SHP77 treated with DMSO at 0.1 percent for 48 hours (cell line): ENCODE results near the gene MYMX.

Experiments
- DNase-seq: peaks from one replicate; lab custom pipeline; 2025; lab: John Stamatoyannopoulos, UW

Gene MYMX

GRCh38 chr6:44232676-44233566, 16.2 kb downstream of the MYMX start:
- no peak for DNase-seq

GRCh38 chr6:44233567-44234100, 16.9 kb downstream of the MYMX start:
- DNase-seq, result no peak

- no peak for DNase-seq
Observed at GRCh38 chr6:44234101-44235025, 17.6 kb downstream of the MYMX start.

- no peak for DNase-seq
Observed at GRCh38 chr6:44235269-44235668, 18.5 kb downstream of the MYMX start.

GRCh38 chr6:44235891-44236516, 19.3 kb downstream of the MYMX start:
- DNase-seq, result no peak

- peak; percentile 72 for DNase-seq
Observed at GRCh38 chr6:44237021-44237812, 20.5 kb downstream of the MYMX start.

- DNase-seq, result no peak
Observed at GRCh38 chr6:44237813-44238433, 21.2 kb downstream of the MYMX start.

GRCh38 chr6:44238687-44239350, 22.1 kb downstream of the MYMX start:
- DNase-seq, result no peak

GRCh38 chr6:44243345-44243744, 26.6 kb downstream of the MYMX start:
- DNase-seq, result no peak

GRCh38 chr6:44245391-44245911, 28.7 kb downstream of the MYMX start:
- no peak for DNase-seq

GRCh38 chr6:44245912-44246662, 29.4 kb downstream of the MYMX start:
- peak; percentile 66 for DNase-seq

- peak; percentile 84 for DNase-seq
Observed at GRCh38 chr6:44246663-44247337, 30.1 kb downstream of the MYMX start, which contains the start of gene HSP90AB1. Gene HSP90AB1 (plus strand): TSS chr6:44247101. CDS start chr6:44248630, 1,529 bp downstream.

- no peak for DNase-seq
Observed at GRCh38 chr6:44247338-44248302, 30.9 kb downstream of the MYMX start.

GRCh38 chr6:44248579-44248978, 31.9 kb downstream of the MYMX start:
- DNase-seq, result no peak

GRCh38 chr6:44249082-44249748, 32.5 kb downstream of the MYMX start:
- no peak for DNase-seq

- DNase-seq, result no peak
Observed at GRCh38 chr6:44250067-44250717, 33.5 kb downstream of the MYMX start.
